GM12878 (cell line): ENCODE data around the gene PRKCB. TPM values are rescaled to one million over a fixed set of nuclear protein-coding genes. Genes with fewer than 3 reads are reported as not detected.
A peak's percentile ranks its signal among the peaks of the same experiment; 100 is the strongest.

Experiments
- BHLHE40 ChIP-seq, 2 experiments: fragments of 450-650 bp in 1 of 2; IDR thresholded peaks; 2 replicates each; pipeline ENCODE4 v1.6.1; 2011 to 2017; ENCODE audit warnings: low read depth in 2 of 2, borderline replicate concordance in 1 of 2, improper control_type of control experiment in 1 of 2, low read length in 1 of 2, mild to moderate bottlenecking in 1 of 2
- CBX5 ChIP-seq: sonication (generic); IDR thresholded peaks from 2 replicates; pipeline ENCODE4 v1.6.1; 2016; ENCODE audit warnings: low read depth, moderate library complexity, mild to moderate bottlenecking, inconsistent platforms
- CREB1 ChIP-seq: IDR thresholded peaks from 2 replicates; pipeline ENCODE4 v1.6.1; 2012; ENCODE audit warnings: low read depth, mild to moderate bottlenecking, inconsistent platforms
- CREM ChIP-seq: IDR thresholded peaks from 2 replicates; pipeline ENCODE4 v1.6.1; 2014; ENCODE audit warnings: antibody characterized with exemption, low read depth
- EED ChIP-seq: sonication (generic); IDR thresholded peaks from 2 replicates; pipeline ENCODE4 v1.6.1; 2016; ENCODE audit warnings: antibody characterized with exemption, low read depth
- ETV6 ChIP-seq, 2 experiments: fragments of 450-650 bp in 1 of 2; IDR thresholded peaks in 1 of 2; conservative IDR thresholded peaks in 1 of 2; 2 replicates each; pipeline ENCODE4 v1.6.1; 2014; ENCODE audit warnings: antibody characterized with exemption in 1 of 2, borderline replicate concordance in 1 of 2, low read depth in 1 of 2, mild to moderate bottlenecking in 1 of 2, moderate library complexity in 1 of 2
- MEF2A ChIP-seq: IDR thresholded peaks from 2 replicates; pipeline ENCODE4 v1.6.1; 2011; ENCODE audit warnings: low read depth, mild to moderate bottlenecking, low read length, moderate library complexity; ENCODE audit not compliant: insufficient read depth
- MYC ChIP-seq: IDR thresholded peaks from 2 replicates; pipeline ENCODE4 v1.6.1; 2011; ENCODE audit warnings: mild to moderate bottlenecking, low read length, moderate library complexity, inconsistent platforms; ENCODE audit not compliant: insufficient read depth, insufficient replicate concordance, insufficient read length, severe bottlenecking
- PAX5 ChIP-seq: IDR thresholded peaks from 2 replicates; pipeline ENCODE4 v1.6.1; 2011; ENCODE audit warnings: low read depth, low read length, borderline replicate concordance
- POLR2AphosphoS2 ChIP-seq: IDR thresholded peaks from 2 replicates; pipeline ENCODE4 v1.6.1; 2011; ENCODE audit warnings: low read depth, mild to moderate bottlenecking, low read length, improper control_type of control experiment, moderate library complexity
- POLR2AphosphoS5 ChIP-seq: IDR thresholded peaks from 2 replicates; pipeline ENCODE4 v1.6.1; 2011; ENCODE audit warnings: mild to moderate bottlenecking, low read length, inconsistent platforms
- PRDM15 ChIP-seq: fragments of 450-650 bp; formaldehyde crosslinking; IDR thresholded peaks from 2 replicates; pipeline ENCODE4 v1.4.0; 2020; ENCODE audit warnings: mild to moderate bottlenecking, moderate library complexity
- RCOR1 ChIP-seq: conservative IDR thresholded peaks from 2 replicates; pipeline ENCODE4 v1.6.1; 2012; ENCODE audit warnings: low read depth, low read length, improper control_type of control experiment
- SMARCA5 ChIP-seq: fragments of 450-650 bp; IDR thresholded peaks from 2 replicates; pipeline ENCODE4 v1.6.1; 2017; ENCODE audit warnings: mild to moderate bottlenecking
- SUPT20H ChIP-seq: IDR thresholded peaks from 2 replicates; pipeline ENCODE4 v1.6.1; 2011; ENCODE audit warnings: low read depth, mild to moderate bottlenecking, low read length, moderate library complexity, borderline replicate concordance; ENCODE audit not compliant: control insufficient read depth
- ZBTB40 ChIP-seq: fragments of 450-650 bp; IDR thresholded peaks from 2 replicates; pipeline ENCODE4 v1.6.1; 2016; ENCODE audit warnings: mild to moderate bottlenecking, moderate library complexity, borderline replicate concordance
- polyA plus RNA-seq, 11 experiments: library from polyadenylated mRNA; depleted of rRNA in 4 of 11; unstranded in 6 of 11; stranded (reverse) in 5 of 11; fragments of >200 nt; fragmentation: Nextera tagmentation in 4 of 11; fragmentation: Illumina TruSeq in 1 of 11; extraction: Ambion mirVana in 4 of 11; extraction: Trizol in 1 of 11; gene quantifications; 1 replicate in 1 of 11; 2 replicates in 10 of 11; pipeline versions ENCODE4 v1.2.1 to v1.2.3, GENCODE V29; 2011 to 2016; ENCODE audit warnings: inconsistent platforms in 2 of 11, missing spikeins in 2 of 11, low read depth in 1 of 11
- total RNA-seq, 4 experiments: library from RNA; depleted of rRNA in 3 of 4; stranded (reverse); fragments of >200 nt in 3 of 4; fragmentation: Illumina TruSeq in 1 of 4; extraction: Trizol in 1 of 4; gene quantifications; 2 replicates each; pipeline versions ENCODE4 v1.2.1 to v1.2.3, GENCODE V29; 2013 to 2021
- TF ChIP-seq, protein P1 (sequence below): fragments of 450-650 bp; IDR thresholded peaks from 2 replicates; pipeline ENCODE4 v1.6.1; 2018; ENCODE audit warnings: mild to moderate bottlenecking, low read depth, moderate library complexity; ENCODE audit not compliant: partially characterized antibody

Gene PRKCB
- total and polyA plus RNA-seq, 10 of the 15 experiments (the other 5 are each of a cell fraction or from before 2014, with no cell fraction given), result 21.4 to 158 (median 97.3) TPM

GRCh38 chr16:23863511-23864422 lies 28.0 kb downstream of the PRKCB start (continued):
- peak; percentile 90 for TF ChIP-seq ZBTB40
- no peak; the same call in 1 of the 2 replicates for TF ChIP-seq CBX5
- peak; percentile 18; the same call in 1 of the 2 replicates for TF ChIP-seq PAX5
- peak; percentile 71; the same call in 1 of the 2 replicates for TF ChIP-seq CREM
- TF ChIP-seq PRDM15 (CRISPR knock-in tag), result no peak
- no peak for TF ChIP-seq MYC
- peak; percentile 53 to 68 for TF ChIP-seq BHLHE40 (IDR thresholded peaks at IDR 0.05; ENCODE audit: borderline replicate concordance in 1 of 2, low read depth in 2 of 2, low read length in 1 of 2)
- TF ChIP-seq POLR2AphosphoS5, result no peak
- TF ChIP-seq CREB1, result peak; percentile 41; the same call in 1 of the 2 replicates
- TF ChIP-seq, protein P1, sequence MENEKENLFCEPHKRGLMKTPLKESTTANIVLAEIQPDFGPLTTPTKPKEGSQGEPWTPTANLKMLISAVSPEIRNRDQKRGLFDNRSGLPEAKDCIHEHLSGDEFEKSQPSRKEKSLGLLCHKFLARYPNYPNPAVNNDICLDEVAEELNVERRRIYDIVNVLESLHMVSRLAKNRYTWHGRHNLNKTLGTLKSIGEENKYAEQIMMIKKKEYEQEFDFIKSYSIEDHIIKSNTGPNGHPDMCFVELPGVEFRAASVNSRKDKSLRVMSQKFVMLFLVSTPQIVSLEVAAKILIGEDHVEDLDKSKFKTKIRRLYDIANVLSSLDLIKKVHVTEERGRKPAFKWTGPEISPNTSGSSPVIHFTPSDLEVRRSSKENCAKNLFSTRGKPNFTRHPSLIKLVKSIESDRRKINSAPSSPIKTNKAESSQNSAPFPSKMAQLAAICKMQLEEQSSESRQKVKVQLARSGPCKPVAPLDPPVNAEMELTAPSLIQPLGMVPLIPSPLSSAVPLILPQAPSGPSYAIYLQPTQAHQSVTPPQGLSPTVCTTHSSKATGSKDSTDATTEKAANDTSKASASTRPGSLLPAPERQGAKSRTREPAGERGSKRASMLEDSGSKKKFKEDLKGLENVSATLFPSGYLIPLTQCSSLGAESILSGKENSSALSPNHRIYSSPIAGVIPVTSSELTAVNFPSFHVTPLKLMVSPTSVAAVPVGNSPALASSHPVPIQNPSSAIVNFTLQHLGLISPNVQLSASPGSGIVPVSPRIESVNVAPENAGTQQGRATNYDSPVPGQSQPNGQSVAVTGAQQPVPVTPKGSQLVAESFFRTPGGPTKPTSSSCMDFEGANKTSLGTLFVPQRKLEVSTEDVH, result peak; percentile 46
- TF ChIP-seq EED, result peak; percentile 87
- TF ChIP-seq RCOR1, result peak; percentile 91; the same call in 1 of the 2 replicates
- peak; percentile 89 for TF ChIP-seq MEF2A
- peak in 1 of 2 experiments; percentile 91; a peak in 1 of 4 replicates for TF ChIP-seq ETV6 (conservative IDR thresholded peaks at IDR 0.05 in 1 of 2, IDR thresholded peaks at IDR 0.05 in 1 of 2; ENCODE audit: borderline replicate concordance in 1 of 2, low read depth in 1 of 2)
- peak; percentile 92 for TF ChIP-seq SMARCA5
- no peak for TF ChIP-seq POLR2AphosphoS2
- TF ChIP-seq SUPT20H, result no peak
